Measurements from ENCODE around the gene IFI16.
"Not testable (repeated sequence)": the region's sequence is repeated elsewhere in the genome, so short reads cannot be mapped to it uniquely, and the experiment has no call there.

IFI16 gene

GRCh38 chr1:159007726-159008125 is 2.0 kb upstream of the IFI16 start:
- DNase-seq (ENCODE audit: low spot score), result no peak

- no peak for DNase-seq (ENCODE audit: low spot score)
Measured at GRCh38 chr1:159008744-159009188, 941 bp upstream of the IFI16 start.

- no peak for DNase-seq (ENCODE audit: low spot score)
Measured at GRCh38 chr1:159009287-159009686, 420 bp upstream of the IFI16 start.

GRCh38 chr1:159010391-159010790 is 684 bp downstream of the IFI16 start:
- no peak for DNase-seq (ENCODE audit: low spot score)

- not testable (repeated sequence) for DNase-seq (ENCODE audit: low spot score)
Measured at GRCh38 chr1:159011001-159011400, 1.3 kb downstream of the IFI16 start.

GRCh38 chr1:159011751-159012150 is 2.0 kb downstream of the IFI16 start:
- no peak for DNase-seq (ENCODE audit: low spot score)

- no peak for DNase-seq (ENCODE audit: low spot score)
Measured at GRCh38 chr1:159012495-159012894, 2.8 kb downstream of the IFI16 start.

- DNase-seq (ENCODE audit: low spot score), result no peak
Measured at GRCh38 chr1:159014003-159014571, 4.4 kb downstream of the IFI16 start.

GRCh38 chr1:159014851-159015250 is 5.1 kb downstream of the IFI16 start:
- DNase-seq (ENCODE audit: low spot score), result no peak

GRCh38 chr1:159015440-159015909 is 5.8 kb downstream of the IFI16 start:
- DNase-seq (ENCODE audit: low spot score), result no peak

GRCh38 chr1:159023723-159024122 is 14.0 kb downstream of the IFI16 start:
- DNase-seq (ENCODE audit: low spot score), result no peak

- DNase-seq (ENCODE audit: low spot score), result no peak
Measured at GRCh38 chr1:159025043-159025442, 15.3 kb downstream of the IFI16 start.

- not testable (repeated sequence) for DNase-seq (ENCODE audit: low spot score)
Measured at GRCh38 chr1:159026841-159027240, 17.1 kb downstream of the IFI16 start.

GRCh38 chr1:159030311-159030710 is 20.6 kb downstream of the IFI16 start:
- no peak for DNase-seq (ENCODE audit: low spot score)

- no peak for DNase-seq (ENCODE audit: low spot score)
Measured at GRCh38 chr1:159030877-159031447, 21.3 kb downstream of the IFI16 start.

GRCh38 chr1:159040206-159040605 is 30.5 kb downstream of the IFI16 start:
- DNase-seq (ENCODE audit: low spot score), result no peak

GRCh38 chr1:159040893-159041724 is 31.4 kb downstream of the IFI16 start:
- no peak for DNase-seq (ENCODE audit: low spot score)

- DNase-seq (ENCODE audit: low spot score), result not testable (repeated sequence)
Measured at GRCh38 chr1:159046486-159046885, 36.8 kb downstream of the IFI16 start.

GRCh38 chr1:159051436-159051835 is 41.7 kb downstream of the IFI16 start:
- no peak for DNase-seq (ENCODE audit: low spot score)

GRCh38 chr1:159054427-159054826 is 44.7 kb downstream of the IFI16 start:
- no peak for DNase-seq (ENCODE audit: low spot score)

GRCh38 chr1:159055181-159055641 is 45.5 kb downstream of the IFI16 start:
- no peak for DNase-seq (ENCODE audit: low spot score)

- DNase-seq (ENCODE audit: low spot score), result peak; percentile 14
Measured at GRCh38 chr1:159056069-159056698, 46.5 kb downstream of the IFI16 start.

All from putamen (tissue), 1 donor.